PC-9 (cell line): Measurements from ENCODE around the gene NAGA. TPM values are rescaled to one million over a fixed set of nuclear protein-coding genes. Genes with fewer than 3 reads are reported as not detected.

Source experiments
- BruUV-seq: library from RNA; stranded (reverse); fragments of 400-500 nt; replicated peaks from 2 replicates; lab custom pipeline; 2021; lab: Mats Ljungman, UMichigan
- CTCF ChIA-PET: fragments of 300-600 bp; sonication (Branson Sonifier 250); formaldehyde crosslinking; loops from one replicate; lab custom pipeline; 2022; ENCODE audit warnings: antibody characterized with exemption; lab: Charles Lee
- POLR2A ChIA-PET: fragments of 300-600 bp; sonication (Branson Sonifier 250); formaldehyde crosslinking; loops from one replicate; lab custom pipeline; 2022; ENCODE audit warnings: antibody characterized with exemption; ENCODE audit not compliant: unreplicated experiment; lab: Charles Lee
- DNase-seq, 2 experiments: peaks; one replicate each; pipeline versions ENCODE4 v3.0.0 to v3.0.0-alpha.2; 2015 to 2022; ENCODE audit warnings: mixed read lengths in 1 of 2
- H2AFZ ChIP-seq: fragments of 200-600 bp; sonication (generic); 2 replicates; pipeline ENCODE4 v1.8.1; 2017; ENCODE audit warnings: antibody characterized with exemption
- H3F3A ChIP-seq: fragments of 200-600 bp; sonication (generic); 2 replicates; pipeline ENCODE4 v1.8.1; 2017; ENCODE audit warnings: antibody characterized with exemption, mild to moderate bottlenecking, low read depth; ENCODE audit not compliant: insufficient read depth
- H3K27ac ChIP-seq: fragments of 200-600 bp; sonication (generic); 2 replicates; pipeline ENCODE4 v1.6.1; 2016; ENCODE audit warnings: mixed run types
- H3K27me3 ChIP-seq: fragments of 200-600 bp; sonication (generic); 2 replicates; pipeline ENCODE4 v1.6.1; 2016; ENCODE audit warnings: low read depth, mixed run types; ENCODE audit not compliant: insufficient read depth
- H3K36me3 ChIP-seq: fragments of 200-600 bp; sonication (generic); 2 replicates; pipeline ENCODE4 v1.6.1; 2016; ENCODE audit warnings: low read depth, mixed run types
- H3K4me1 ChIP-seq: fragments of 200-600 bp; sonication (generic); replicated peaks from 2 replicates; pipeline ENCODE4 v1.6.1; 2016; ENCODE audit warnings: mixed run types; ENCODE audit not compliant: insufficient read depth
- H3K4me2 ChIP-seq: fragments of 200-600 bp; sonication (generic); 2 replicates; pipeline ENCODE4 v1.6.1; 2017; ENCODE audit warnings: mixed run types
- H3K4me3 ChIP-seq: fragments of 200-600 bp; sonication (generic); 2 replicates; pipeline ENCODE4 v1.6.1; 2016; ENCODE audit warnings: mixed run types
- H3K79me2 ChIP-seq: fragments of 200-600 bp; sonication (generic); 2 replicates; pipeline ENCODE4 v1.6.1; 2017; ENCODE audit warnings: low read depth, mixed run types
- H3K9me2 ChIP-seq: fragments of 200-600 bp; sonication (generic); 2 replicates; pipeline ENCODE4 v1.8.1; 2017; ENCODE audit warnings: mild to moderate bottlenecking; ENCODE audit not compliant: insufficient read depth
- H3K9me3 ChIP-seq: fragments of 200-600 bp; sonication (generic); 2 replicates; pipeline ENCODE4 v1.8.1; 2016; ENCODE audit warnings: low read depth; ENCODE audit not compliant: insufficient read depth
- H4K20me1 ChIP-seq: fragments of 200-600 bp; sonication (generic); 2 replicates; pipeline ENCODE4 v1.8.1; 2017; ENCODE audit not compliant: insufficient read depth
- CTCF ChIP-seq: fragments of 200-600 bp; sonication (generic); conservative IDR thresholded peaks from 2 replicates; pipeline ENCODE4 v1.6.1; 2017; ENCODE audit warnings: mixed run types, antibody characterized with exemption, mild to moderate bottlenecking, moderate library complexity
- EZH2 ChIP-seq: fragments of 200-600 bp; sonication (generic); IDR thresholded peaks from 2 replicates; pipeline ENCODE4 v1.8.0; 2017; ENCODE audit warnings: antibody characterized with exemption, low read depth
- intact Hi-C: fragments of 100-400 bp; cut with micrococcal nuclease; formaldehyde crosslinking; loops from one replicate; pipeline ENCODE4 v1.10.0; 2022; ENCODE audit not compliant: unreplicated experiment
- total RNA-seq: library from RNA; stranded (reverse); gene quantifications from 2 replicates; pipeline ENCODE4 v1.2.3, GENCODE V29; 2021

The NAGA gene
- total RNA-seq, 1 experiment from 2014 or later: 15.9 TPM

GRCh38 chr22:42069801-42070516, 653 bp downstream of the NAGA start:
- Histone ChIP-seq H4K20me1 (no peaks in the 10 kb centered on the region), H3K4me3 (peak overlapping the region; percentile 59), H2AFZ (peak overlapping the region; percentile 86), H3K27me3 (no peaks in the 10 kb centered on the region), H3K36me3 (no peaks in the 10 kb centered on the region), H3K4me1 (peaks cover 16% of the 10 kb centered on the region), H3K79me2 (no peaks in the 10 kb centered on the region), H3K9me3 (no peaks in the 10 kb centered on the region; the same call in 1 of the 2 replicates), H3F3A (peaks cover 10% of the 10 kb centered on the region; the same call in 1 of the 2 replicates), H3K9me2 (no peaks in the 10 kb centered on the region), H3K27ac (peak overlapping the region; percentile 10), H3K4me2 (peak overlapping the region; percentile 83)
- intact Hi-C loops: loop anchor here (1.0 to 10.0 kb wide), 3 partner anchors 9 to 125 kb away; partner anchors contain the start of genes CENPM, SMDT1 and WBP2NL
- TSS peak; percentile 67 for BruUV-seq
- TF ChIP-seq EZH2 (no peak), CTCF (no peak)
- DNase-seq: no peak
- ChIA-PET CTCF (interaction anchor here (0.6 kb wide), 1 partner anchor 125 kb away, joined by 3 read pairs; no protein-coding TSS in a partner anchor), POLR2A (no interaction called here)

GRCh38 chr22:42068291-42068690, 2.3 kb downstream of the NAGA start:
- Histone ChIP-seq H3K9me3 (no peaks in the 10 kb centered on the region), H3K4me2 (no peak overlapping the region), H3K27ac (no peak overlapping the region)

GRCh38 chr22:42067671-42068251, 2.9 kb downstream of the NAGA start:
- BruUV-seq: no TSS peak
- Histone ChIP-seq H3K4me1 (peaks cover 16% of the 10 kb centered on the region), H3K9me2 (no peaks in the 10 kb centered on the region), H3K4me2 (no peak overlapping the region), H3K27me3 (no peaks in the 10 kb centered on the region), H3F3A (peaks cover 10% of the 10 kb centered on the region; the same call in 1 of the 2 replicates), H3K36me3 (no peaks in the 10 kb centered on the region), H2AFZ (no peak overlapping the region), H3K79me2 (no peaks in the 10 kb centered on the region), H4K20me1 (no peaks in the 10 kb centered on the region), H3K9me3 (no peaks in the 10 kb centered on the region), H3K4me3 (no peak overlapping the region), H3K27ac (no peak overlapping the region)
- CTCF ChIA-PET: no interaction called here
- POLR2A ChIA-PET: no interaction called here
- TF ChIP-seq EZH2 (no peak), CTCF (no peak)
- no peak for DNase-seq
- intact Hi-C loops: no loop called here

More at GRCh38 chr22:42068291-42068690, 2.3 kb downstream of the NAGA start:
- H2AFZ ChIP-seq: no peak overlapping the region
- H3F3A ChIP-seq: peaks cover 10% of the 10 kb centered on the region; the same call in 1 of the 2 replicates
- ChIA-PET CTCF (no interaction called here), POLR2A (no interaction called here)
- DNase-seq: no peak
- no peaks in the 10 kb centered on the region for H3K79me2 ChIP-seq
- peaks cover 16% of the 10 kb centered on the region for H3K4me1 ChIP-seq
- no peaks in the 10 kb centered on the region for H4K20me1 ChIP-seq
- TF ChIP-seq EZH2 (no peak), CTCF (no peak)
- no peaks in the 10 kb centered on the region for H3K9me2 ChIP-seq
- no peaks in the 10 kb centered on the region for H3K27me3 ChIP-seq
- H3K36me3 ChIP-seq: no peaks in the 10 kb centered on the region
- no peak overlapping the region for H3K4me3 ChIP-seq
- intact Hi-C loops: no loop called here
- no TSS peak for BruUV-seq
